ENCODE measurements around the gene SC5D. TPM values are rescaled to one million over a fixed set of nuclear protein-coding genes. Genes with fewer than 3 reads are reported as not detected.

Gene SC5D
- total RNA-seq, 4 donors from 2014 or later: 18.5 to 23.7 (median 20.6) TPM

DNA sequence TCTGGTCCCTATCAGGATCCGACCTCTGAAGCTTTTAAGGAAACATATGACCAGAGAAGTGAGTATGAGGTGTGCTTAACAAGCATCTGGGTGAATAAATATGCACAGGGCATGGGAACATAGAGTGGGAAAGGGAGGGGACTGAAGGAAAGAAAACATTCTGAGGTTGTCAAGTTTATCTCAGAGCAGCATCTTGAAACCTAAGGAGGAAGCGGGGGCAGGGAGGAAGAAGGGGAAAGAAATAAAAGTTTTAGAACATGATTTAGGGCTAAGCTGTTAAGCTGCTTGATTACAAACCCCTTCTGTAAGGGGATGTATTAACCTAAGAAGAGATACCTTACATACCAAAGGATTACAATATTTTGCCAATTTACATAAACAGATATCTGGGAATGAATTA lies 24.0 kb upstream of the SC5D start:
- no peak for DNase-seq (ENCODE audit: extremely low spot score)
- H3K4me1 ChIP-seq: no peaks in the 10 kb centered on the region
- no peaks in the 10 kb centered on the region for H3K36me3 ChIP-seq
- WGBS: 15% methylated on average over 2 of the region's 2 CpGs
- H3K9me3 ChIP-seq: no peaks in the 10 kb centered on the region
- H3K27ac ChIP-seq (replicated peaks in 1 of 4): no peak overlapping the region
- TF ChIP-seq, protein P1, sequence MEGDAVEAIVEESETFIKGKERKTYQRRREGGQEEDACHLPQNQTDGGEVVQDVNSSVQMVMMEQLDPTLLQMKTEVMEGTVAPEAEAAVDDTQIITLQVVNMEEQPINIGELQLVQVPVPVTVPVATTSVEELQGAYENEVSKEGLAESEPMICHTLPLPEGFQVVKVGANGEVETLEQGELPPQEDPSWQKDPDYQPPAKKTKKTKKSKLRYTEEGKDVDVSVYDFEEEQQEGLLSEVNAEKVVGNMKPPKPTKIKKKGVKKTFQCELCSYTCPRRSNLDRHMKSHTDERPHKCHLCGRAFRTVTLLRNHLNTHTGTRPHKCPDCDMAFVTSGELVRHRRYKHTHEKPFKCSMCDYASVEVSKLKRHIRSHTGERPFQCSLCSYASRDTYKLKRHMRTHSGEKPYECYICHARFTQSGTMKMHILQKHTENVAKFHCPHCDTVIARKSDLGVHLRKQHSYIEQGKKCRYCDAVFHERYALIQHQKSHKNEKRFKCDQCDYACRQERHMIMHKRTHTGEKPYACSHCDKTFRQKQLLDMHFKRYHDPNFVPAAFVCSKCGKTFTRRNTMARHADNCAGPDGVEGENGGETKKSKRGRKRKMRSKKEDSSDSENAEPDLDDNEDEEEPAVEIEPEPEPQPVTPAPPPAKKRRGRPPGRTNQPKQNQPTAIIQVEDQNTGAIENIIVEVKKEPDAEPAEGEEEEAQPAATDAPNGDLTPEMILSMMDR (IDR thresholded peaks at IDR 0.05): no peak
- TF ChIP-seq POLR2AphosphoS5 (IDR thresholded peaks at IDR 0.05) (no peak), EP300 (IDR thresholded peaks at IDR 0.05) (no peak), POLR2A (IDR thresholded peaks at IDR 0.05; ENCODE audit: low read depth) (no peak)
- H3K27me3 ChIP-seq: peaks cover 0 to 54% (median 0%) of the 10 kb centered on the region in 4 donors
- intact Hi-C loops (cut with DNase I): no loop called here
- H3K4me3 ChIP-seq: no peak overlapping the region

DNA sequence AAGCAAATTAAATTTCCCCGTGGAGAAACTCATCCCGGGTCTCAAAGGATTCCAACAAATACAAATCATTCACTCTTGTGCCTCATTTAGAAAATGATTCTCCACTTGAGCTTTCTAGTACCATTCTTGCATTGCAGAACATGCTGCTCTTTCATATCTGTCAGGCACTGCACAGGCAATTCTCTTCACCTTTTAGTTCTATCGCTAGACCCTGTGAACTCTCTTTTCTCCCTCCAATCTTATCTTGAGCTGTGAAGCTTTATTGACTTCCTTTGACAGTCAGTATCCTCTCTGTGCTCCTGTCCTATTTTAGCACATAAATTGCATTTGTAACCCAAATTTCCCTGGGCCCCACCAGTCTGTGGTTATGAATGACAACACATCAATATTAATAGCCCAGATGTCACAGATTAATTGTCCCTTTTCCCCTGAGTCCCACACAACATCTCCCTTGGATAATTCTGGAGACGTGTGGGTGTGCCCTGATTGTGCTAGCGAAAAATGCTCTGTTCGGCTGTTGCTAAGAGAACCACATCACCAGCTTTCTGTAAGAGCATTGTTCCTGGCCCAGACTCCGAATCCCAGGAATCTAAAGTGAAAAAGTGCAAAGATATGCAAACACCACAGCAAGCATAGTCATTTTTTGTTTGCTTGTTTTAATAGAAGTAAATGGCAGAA lies 22.4 kb upstream of the SC5D start:
- H3K27me3 ChIP-seq: peaks cover 0 to 41% (median 0%) of the 10 kb centered on the region in 4 donors
- 41% methylated on average over 7 of the region's 7 CpGs for WGBS
- no peaks in the 10 kb centered on the region for H3K9me3 ChIP-seq
- no peak for DNase-seq (ENCODE audit: extremely low spot score)
- TF ChIP-seq EP300 (IDR thresholded peaks at IDR 0.05): no peak
- TF ChIP-seq, protein P1 (IDR thresholded peaks at IDR 0.05): no peak
- no peak for TF ChIP-seq POLR2A (IDR thresholded peaks at IDR 0.05; ENCODE audit: low read depth)
- no peak for TF ChIP-seq POLR2AphosphoS5 (IDR thresholded peaks at IDR 0.05)
- H3K4me3 ChIP-seq: no peak overlapping the region
- H3K4me1 ChIP-seq: no peaks in the 10 kb centered on the region
- H3K27ac ChIP-seq (replicated peaks in 1 of 4): no peak overlapping the region
- intact Hi-C loops (cut with DNase I): no loop called here
- no peaks in the 10 kb centered on the region for H3K36me3 ChIP-seq

DNA sequence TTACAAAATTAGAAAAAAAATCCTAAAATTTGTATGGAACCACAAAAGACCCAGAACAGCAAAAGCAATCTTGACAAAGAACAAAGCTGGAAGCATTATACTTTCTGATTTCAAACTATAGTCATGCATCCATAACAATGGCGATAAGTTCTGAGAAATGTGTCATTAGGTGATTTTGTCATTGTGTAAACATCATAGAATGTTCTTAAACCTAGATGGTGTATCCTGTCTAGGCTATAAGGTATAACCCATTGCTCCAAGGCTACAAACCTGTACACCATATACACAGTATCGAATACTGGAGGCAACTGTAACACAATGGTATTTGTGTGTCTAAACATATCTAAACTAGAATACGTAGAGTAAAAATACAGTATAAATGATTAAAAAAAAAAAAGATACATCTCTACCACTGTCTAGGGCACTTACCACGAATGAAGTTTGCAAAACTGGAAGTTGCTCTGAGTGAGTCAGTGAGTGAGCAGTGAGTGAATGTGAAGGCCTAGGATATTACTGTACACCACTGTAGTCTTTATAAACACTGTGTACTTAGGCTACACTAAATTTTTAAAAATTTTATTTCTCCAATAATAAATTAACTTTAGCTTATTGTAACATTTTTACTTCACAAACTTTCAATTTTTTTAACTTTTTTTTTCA lies 18.1 kb upstream of the SC5D start:
- H3K9me3 ChIP-seq: no peaks in the 10 kb centered on the region
- no peak overlapping the region for H3K27ac ChIP-seq (replicated peaks in 1 of 4)
- TF ChIP-seq EP300 (IDR thresholded peaks at IDR 0.05) (no peak), POLR2A (IDR thresholded peaks at IDR 0.05; ENCODE audit: low read depth) (no peak), POLR2AphosphoS5 (IDR thresholded peaks at IDR 0.05) (no peak)
- TF ChIP-seq, protein P1 (IDR thresholded peaks at IDR 0.05): no peak
- H3K4me1 ChIP-seq: no peaks in the 10 kb centered on the region
- DNase-seq (ENCODE audit: extremely low spot score): no peak
- H3K27me3 ChIP-seq: no peaks in the 10 kb centered on the region
- WGBS: 81% methylated on average over 4 of the region's 4 CpGs
- intact Hi-C loops (cut with DNase I): no loop called here
- H3K4me3 ChIP-seq: no peak overlapping the region
- H3K36me3 ChIP-seq: no peaks in the 10 kb centered on the region

DNA sequence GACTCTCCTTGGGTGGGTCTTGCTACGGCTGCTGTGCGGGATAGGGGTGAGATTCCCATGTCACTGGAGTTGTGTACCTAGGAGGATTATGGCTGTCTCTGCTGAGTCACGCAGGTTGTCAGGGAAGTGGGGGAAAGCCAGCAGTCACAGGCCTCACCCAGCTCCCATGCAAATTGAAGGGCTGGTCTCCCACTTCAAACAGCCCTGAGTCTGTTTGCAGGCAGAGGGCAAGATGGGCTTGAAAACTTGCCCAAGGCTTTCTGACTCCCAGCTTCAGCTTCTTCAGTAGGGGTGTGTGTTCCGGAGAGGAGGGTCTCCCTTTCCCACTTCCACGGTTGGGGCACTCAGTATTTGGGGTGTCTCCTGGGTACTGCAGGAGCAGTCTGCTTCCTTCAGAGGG lies 10.9 kb upstream of the SC5D start:
- no peak overlapping the region for H3K4me3 ChIP-seq
- peaks cover 0 to 27% (median 0%) of the 10 kb centered on the region in 4 donors for H3K27me3 ChIP-seq
- H3K9me3 ChIP-seq: peaks cover 0 to 5% (median 0%) of the 10 kb centered on the region in 4 donors
- H3K36me3 ChIP-seq: no peaks in the 10 kb centered on the region
- WGBS: 97% methylated on average over 4 of the region's 5 CpGs
- no peaks in the 10 kb centered on the region for H3K4me1 ChIP-seq
- DNase-seq (ENCODE audit: extremely low spot score): no peak
- no peak overlapping the region for H3K27ac ChIP-seq (replicated peaks in 1 of 4)
- intact Hi-C loops (cut with DNase I): no loop called here
- no peak for TF ChIP-seq POLR2AphosphoS5 (IDR thresholded peaks at IDR 0.05)

DNA sequence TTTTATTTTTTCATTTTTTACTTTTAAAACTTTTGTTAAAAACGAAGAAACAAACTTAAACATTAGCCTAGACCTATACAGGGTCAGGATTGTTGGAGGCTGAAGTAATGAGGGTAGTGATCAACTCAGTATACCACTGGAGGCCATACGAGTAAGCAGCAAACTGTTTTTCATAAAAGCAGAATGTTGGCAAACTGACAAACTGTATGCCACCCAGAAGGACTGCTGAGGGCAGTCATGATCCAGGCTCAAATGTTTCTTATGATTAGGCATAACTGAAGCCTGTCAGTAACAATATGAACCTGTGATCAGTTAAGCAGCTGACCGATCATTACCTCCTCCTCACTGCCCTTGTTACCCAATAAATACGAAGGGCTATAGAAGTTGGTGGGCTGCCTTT lies 10.2 kb upstream of the SC5D start:
- WGBS: 76% methylated on average over 4 of the region's 4 CpGs
- DNase-seq (ENCODE audit: extremely low spot score): no peak
- Histone ChIP-seq H3K27ac (replicated peaks in 1 of 4) (no peak overlapping the region), H3K4me3 (no peak overlapping the region), H3K36me3 (no peaks in the 10 kb centered on the region), H3K4me1 (no peaks in the 10 kb centered on the region), H3K27me3 (peaks cover 0 to 27% (median 0%) of the 10 kb centered on the region in 4 donors), H3K9me3 (peaks cover 0 to 5% (median 0%) of the 10 kb centered on the region in 4 donors)
- intact Hi-C loops (cut with DNase I): no loop called here
- TF ChIP-seq POLR2A (IDR thresholded peaks at IDR 0.05; ENCODE audit: low read depth): no peak
- TF ChIP-seq, protein P1 (IDR thresholded peaks at IDR 0.05): no peak
- no peak for TF ChIP-seq EP300 (IDR thresholded peaks at IDR 0.05)
- no peak for TF ChIP-seq POLR2AphosphoS5 (IDR thresholded peaks at IDR 0.05)

Data from esophagus muscularis mucosa (tissue), 4 donors.